ENCODE measurements around the gene DBH. TPM values are rescaled to one million over a fixed set of nuclear protein-coding genes. Genes with fewer than 3 reads are reported as not detected.
"Not testable (repeated sequence)": the region's sequence is repeated elsewhere in the genome, so short reads cannot be mapped to it uniquely, and the experiment has no call there.

The DBH gene
- polyA plus RNA-seq, 1 donor, result 0.90 TPM

GRCh38 chr9:133622555-133622954, 13.6 kb upstream of the DBH start:
- no peak for DNase-seq

GRCh38 chr9:133626008-133626407, 10.2 kb upstream of the DBH start:
- DNase-seq, result not testable (repeated sequence)

- DNase-seq, result no peak
Observed at GRCh38 chr9:133627341-133627740, 8.8 kb upstream of the DBH start.

- DNase-seq, result no peak
Observed at GRCh38 chr9:133628766-133629165, 7.4 kb upstream of the DBH start.

GRCh38 chr9:133629221-133630110, 6.7 kb upstream of the DBH start:
- no peak for DNase-seq

GRCh38 chr9:133631111-133631510, 5.1 kb upstream of the DBH start:
- no peak for DNase-seq

GRCh38 chr9:133632806-133633680, 3.1 kb upstream of the DBH start:
- no peak for DNase-seq

GRCh38 chr9:133633681-133634080, 2.5 kb upstream of the DBH start:
- no peak for DNase-seq

- no peak for DNase-seq
Observed at GRCh38 chr9:133634081-133634691, 2.0 kb upstream of the DBH start.

- DNase-seq, result no peak
Observed at GRCh38 chr9:133635098-133635497, 1.1 kb upstream of the DBH start.

GRCh38 chr9:133636902-133637301, 739 bp downstream of the DBH start:
- no peak for DNase-seq

GRCh38 chr9:133637451-133638055, 1.4 kb downstream of the DBH start:
- no peak for DNase-seq

GRCh38 chr9:133638076-133638475, 1.9 kb downstream of the DBH start:
- DNase-seq, result no peak

GRCh38 chr9:133638711-133639110, 2.5 kb downstream of the DBH start:
- DNase-seq, result no peak

- DNase-seq, result no peak
Observed at GRCh38 chr9:133639613-133640012, 3.5 kb downstream of the DBH start.

- DNase-seq, result no peak
Observed at GRCh38 chr9:133640160-133640559, 4.0 kb downstream of the DBH start.

GRCh38 chr9:133640580-133641395, 4.6 kb downstream of the DBH start:
- DNase-seq, result no peak

GRCh38 chr9:133641396-133641655, 5.2 kb downstream of the DBH start:
- no peak for DNase-seq

- DNase-seq, result no peak
Observed at GRCh38 chr9:133641861-133642595, 5.9 kb downstream of the DBH start.

- no peak for DNase-seq
Observed at GRCh38 chr9:133642708-133643361, 6.7 kb downstream of the DBH start.
